B cell (primary cell): ENCODE results near the gene STAC.

Source experiments
- CTCF ChIP-seq: fragments of 200-600 bp; IDR thresholded peaks from one replicate; pipeline ENCODE4 v1.8.0; 2022; ENCODE audit warnings: antibody characterized with exemption, mild to moderate bottlenecking
- EZH2 ChIP-seq: IDR thresholded peaks from 2 replicates; pipeline ENCODE4 v1.6.1; 2012; ENCODE audit warnings: borderline replicate concordance, low read depth, mild to moderate bottlenecking, moderate library complexity, low read length; ENCODE audit not compliant: insufficient read depth, poor library complexity, severe bottlenecking

- no peak for TF ChIP-seq CTCF
- TF ChIP-seq EZH2: no peak
Observed at GRCh38 chr3:36591959-36592358, 211.7 kb downstream of the STAC start.
